DOHH2 (cell line): ENCODE measurements around the gene NUMB.

Experiments used
- H3F3A ChIP-seq: fragments of 200-600 bp; sonication (generic), shearing (Covaris generic); 2 replicates; pipeline ENCODE4 v1.6.0; 2016; ENCODE audit warnings: antibody characterized with exemption, mild to moderate bottlenecking; ENCODE audit not compliant: control insufficient read depth, insufficient read depth
- H3K27ac ChIP-seq: fragments of 200-600 bp; sonication (generic); 2 replicates; pipeline ENCODE4 v1.5.1; 2014; ENCODE audit warnings: low read depth, mild to moderate bottlenecking, low read length, moderate library complexity
- H3K27me3 ChIP-seq: fragments of 200-600 bp; sonication (generic); 2 replicates; pipeline ENCODE4 v1.6.1; 2014; ENCODE audit warnings: mild to moderate bottlenecking, low read length, mixed read lengths; ENCODE audit not compliant: control insufficient read depth
- H3K36me3 ChIP-seq: fragments of 200-600 bp; sonication (generic); 2 replicates; pipeline ENCODE4 v1.6.1; 2014; ENCODE audit warnings: mild to moderate bottlenecking, low read length, moderate library complexity, mixed read lengths; ENCODE audit not compliant: control insufficient read depth
- H3K4me1 ChIP-seq: fragments of 200-600 bp; sonication (generic); 2 replicates; pipeline ENCODE4 v1.6.1; 2014; ENCODE audit warnings: mild to moderate bottlenecking, low read length, mixed read lengths; ENCODE audit not compliant: control insufficient read depth
- H3K4me2 ChIP-seq: fragments of 200-600 bp; sonication (generic); 2 replicates; pipeline ENCODE4 v1.6.0; 2014; ENCODE audit warnings: mild to moderate bottlenecking, low read length, moderate library complexity
- H3K4me3 ChIP-seq: fragments of 200-600 bp; sonication (generic); 2 replicates; pipeline ENCODE4 v1.5.1; 2014; ENCODE audit warnings: mild to moderate bottlenecking, low read length, mixed read lengths
- H3K79me2 ChIP-seq: fragments of 200-600 bp; sonication (generic); 2 replicates; pipeline ENCODE4 v1.6.1; 2014; ENCODE audit warnings: mild to moderate bottlenecking, low read length, mixed read lengths; ENCODE audit not compliant: control insufficient read depth
- H3K9me2 ChIP-seq: fragments of 200-600 bp; sonication (generic); replicated peaks from 2 replicates; pipeline ENCODE4 v1.6.1; 2014; ENCODE audit warnings: mild to moderate bottlenecking, low read length, mixed read lengths; ENCODE audit not compliant: control insufficient read depth
- H3K9me3 ChIP-seq: fragments of 200-600 bp; sonication (generic); 2 replicates; pipeline ENCODE4 v1.6.1; 2014; ENCODE audit warnings: antibody characterized with exemption, low read length, mixed read lengths; ENCODE audit not compliant: control insufficient read depth, insufficient read depth
- H4K20me1 ChIP-seq: fragments of 200-600 bp; sonication (generic); 2 replicates; pipeline ENCODE4 v1.6.0; 2014; ENCODE audit warnings: low read depth, mild to moderate bottlenecking, antibody characterized with exemption, low read length, moderate library complexity; ENCODE audit not compliant: control insufficient read depth, insufficient read depth
- EZH2phosphoT487 ChIP-seq: fragments of 200-600 bp; sonication (generic); IDR thresholded peaks from 2 replicates; pipeline ENCODE4 v1.6.1; 2017; ENCODE audit warnings: borderline replicate concordance, mild to moderate bottlenecking, antibody characterized with exemption, low read length, moderate library complexity, mixed read lengths
- TF ChIP-seq, protein P1 (sequence below): fragments of 200-600 bp; sonication (generic); IDR thresholded peaks from one replicate; pipeline ENCODE4 v1.5.1; 2014; ENCODE audit warnings: antibody characterized with exemption, mild to moderate bottlenecking, low read depth, low read length; ENCODE audit not compliant: poor library complexity, severe bottlenecking

The NUMB gene

DNA sequence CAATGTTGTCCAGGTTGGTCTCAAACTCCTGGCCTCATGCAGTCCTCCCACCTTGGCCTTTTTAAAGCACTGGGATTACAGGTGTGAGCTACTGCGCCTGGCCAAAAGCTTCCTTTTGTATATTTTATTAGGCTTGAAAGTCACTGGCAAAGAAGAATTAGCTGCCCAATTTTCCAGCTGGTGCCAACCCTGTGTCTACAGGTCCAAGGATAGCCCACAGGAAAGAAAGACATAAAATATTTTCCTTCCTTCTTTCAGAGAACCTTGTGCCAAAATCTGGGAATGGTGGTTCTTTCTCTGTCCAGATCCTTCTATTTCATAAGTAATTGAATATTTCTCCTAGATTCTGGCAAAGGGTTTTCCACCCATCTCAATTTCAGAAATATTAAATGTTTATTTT is 84.1 kb downstream of the NUMB start:
- Histone ChIP-seq H3F3A (peaks cover 10% of the 10 kb centered on the region), H3K27ac (no peak overlapping the region), H3K9me3 (no peaks in the 10 kb centered on the region), H3K4me2 (no peak overlapping the region), H3K9me2 (no peaks in the 10 kb centered on the region), H3K27me3 (no peaks in the 10 kb centered on the region), H3K4me1 (peaks cover 22% of the 10 kb centered on the region), H3K4me3 (no peak overlapping the region), H3K36me3 (no peaks in the 10 kb centered on the region; the same call in 1 of the 2 replicates), H3K79me2 (peaks cover 57% of the 10 kb centered on the region), H4K20me1 (no peaks in the 10 kb centered on the region)
- TF ChIP-seq, protein P1, sequence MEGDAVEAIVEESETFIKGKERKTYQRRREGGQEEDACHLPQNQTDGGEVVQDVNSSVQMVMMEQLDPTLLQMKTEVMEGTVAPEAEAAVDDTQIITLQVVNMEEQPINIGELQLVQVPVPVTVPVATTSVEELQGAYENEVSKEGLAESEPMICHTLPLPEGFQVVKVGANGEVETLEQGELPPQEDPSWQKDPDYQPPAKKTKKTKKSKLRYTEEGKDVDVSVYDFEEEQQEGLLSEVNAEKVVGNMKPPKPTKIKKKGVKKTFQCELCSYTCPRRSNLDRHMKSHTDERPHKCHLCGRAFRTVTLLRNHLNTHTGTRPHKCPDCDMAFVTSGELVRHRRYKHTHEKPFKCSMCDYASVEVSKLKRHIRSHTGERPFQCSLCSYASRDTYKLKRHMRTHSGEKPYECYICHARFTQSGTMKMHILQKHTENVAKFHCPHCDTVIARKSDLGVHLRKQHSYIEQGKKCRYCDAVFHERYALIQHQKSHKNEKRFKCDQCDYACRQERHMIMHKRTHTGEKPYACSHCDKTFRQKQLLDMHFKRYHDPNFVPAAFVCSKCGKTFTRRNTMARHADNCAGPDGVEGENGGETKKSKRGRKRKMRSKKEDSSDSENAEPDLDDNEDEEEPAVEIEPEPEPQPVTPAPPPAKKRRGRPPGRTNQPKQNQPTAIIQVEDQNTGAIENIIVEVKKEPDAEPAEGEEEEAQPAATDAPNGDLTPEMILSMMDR = no peak
- no peak for TF ChIP-seq EZH2phosphoT487

DNA sequence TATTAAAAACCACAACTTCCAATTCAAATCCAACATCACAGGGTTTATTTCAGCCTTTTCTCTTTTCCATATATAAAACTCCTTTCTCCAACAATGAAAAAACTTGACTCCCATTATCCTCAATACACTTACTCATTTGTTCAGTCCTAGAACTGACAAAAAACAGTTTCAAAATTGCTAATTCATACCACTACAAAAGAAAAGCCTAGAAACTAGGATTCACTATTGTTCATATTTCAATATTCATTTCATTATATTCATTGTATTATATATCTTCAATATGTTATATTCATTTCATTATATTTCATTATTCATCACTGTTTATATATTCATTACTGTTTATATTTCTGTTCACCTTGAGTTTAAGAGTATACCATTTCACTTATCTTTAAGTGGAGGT is 85.8 kb downstream of the NUMB start:
- no peak overlapping the region for H3K4me2 ChIP-seq
- no peaks in the 10 kb centered on the region for H3K27me3 ChIP-seq
- TF ChIP-seq EZH2phosphoT487 = no peak
- TF ChIP-seq, protein P1 = no peak
- no peaks in the 10 kb centered on the region for H3K9me3 ChIP-seq
- H3K79me2 ChIP-seq = peaks cover 57% of the 10 kb centered on the region
- no peaks in the 10 kb centered on the region for H4K20me1 ChIP-seq
- H3F3A ChIP-seq = peaks cover 10% of the 10 kb centered on the region
- no peak overlapping the region for H3K4me3 ChIP-seq
- no peaks in the 10 kb centered on the region for H3K9me2 ChIP-seq
- H3K4me1 ChIP-seq = peaks cover 25% of the 10 kb centered on the region
- peaks cover 2% of the 10 kb centered on the region; the same call in 1 of the 2 replicates for H3K36me3 ChIP-seq
- H3K27ac ChIP-seq = no peak overlapping the region

DNA sequence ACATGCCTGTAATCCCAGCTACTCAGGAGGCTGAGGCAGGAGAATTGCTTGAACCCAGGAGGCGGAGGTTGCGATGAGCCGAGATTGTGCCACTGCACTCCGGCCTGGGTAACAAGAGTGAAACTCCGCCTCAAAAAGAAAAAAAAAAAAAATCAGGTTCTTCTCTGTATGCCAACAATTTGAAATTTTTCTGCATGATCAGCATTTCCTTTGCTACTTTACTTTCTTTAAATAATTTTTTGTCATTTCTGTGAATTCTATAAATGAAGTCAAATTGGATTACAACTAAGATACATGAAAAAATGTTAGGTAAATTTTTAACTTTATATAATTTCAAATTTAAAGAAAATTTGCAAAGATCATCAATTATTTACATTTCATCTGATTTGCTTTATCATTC is 87.8 kb downstream of the NUMB start:
- Histone ChIP-seq H3K4me2 (no peak overlapping the region), H3K36me3 (peaks cover 15% of the 10 kb centered on the region), H3K27me3 (no peaks in the 10 kb centered on the region), H3K9me2 (no peaks in the 10 kb centered on the region), H3K4me1 (peaks cover 18% of the 10 kb centered on the region), H4K20me1 (no peaks in the 10 kb centered on the region), H3K9me3 (no peaks in the 10 kb centered on the region), H3K4me3 (no peak overlapping the region), H3K79me2 (peaks cover 43% of the 10 kb centered on the region), H3K27ac (no peak overlapping the region), H3F3A (peaks cover 7% of the 10 kb centered on the region; the same call in 1 of the 2 replicates)
- TF ChIP-seq, protein P1 = no peak
- no peak for TF ChIP-seq EZH2phosphoT487

DNA sequence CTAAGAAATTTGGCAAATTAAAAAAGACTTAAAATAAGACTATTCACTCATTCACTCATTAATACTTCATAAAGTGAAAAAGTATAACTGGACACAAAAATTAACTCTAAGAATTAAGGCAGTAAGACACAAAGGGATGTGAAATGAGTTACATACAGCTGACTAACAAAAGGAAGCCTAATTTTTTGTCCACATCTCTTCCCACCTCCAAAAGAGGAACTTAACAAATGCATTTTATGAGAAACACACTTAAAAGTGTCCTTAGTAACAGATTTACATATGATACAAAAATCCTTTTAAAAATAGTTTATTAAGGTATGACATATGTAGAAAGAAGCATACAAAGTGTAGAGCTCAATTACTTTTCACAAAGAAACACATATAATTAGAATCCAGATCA is 88.9 kb downstream of the NUMB start:
- Histone ChIP-seq H3K27me3 (no peaks in the 10 kb centered on the region), H3F3A (peaks cover 7% of the 10 kb centered on the region; the same call in 1 of the 2 replicates), H3K9me2 (no peaks in the 10 kb centered on the region), H3K4me3 (no peak overlapping the region), H3K27ac (peak overlapping the region; percentile 34), H3K4me1 (peaks cover 18% of the 10 kb centered on the region), H3K9me3 (no peaks in the 10 kb centered on the region), H3K4me2 (peak overlapping the region; percentile 32), H3K36me3 (peaks cover 17% of the 10 kb centered on the region), H3K79me2 (peaks cover 34% of the 10 kb centered on the region), H4K20me1 (no peaks in the 10 kb centered on the region)
- TF ChIP-seq, protein P1 = no peak
- no peak for TF ChIP-seq EZH2phosphoT487
